HepG2 (cell line): Measurements from ENCODE around the gene CADPS2. TPM values are rescaled to one million over a fixed set of nuclear protein-coding genes. Genes with fewer than 3 reads are reported as not detected.
A peak's percentile ranks its signal among the peaks of the same experiment; 100 is the strongest.

Experiments used
- ATF5 ChIP-seq: sonication (generic); formaldehyde crosslinking; IDR thresholded peaks from 2 replicates; pipeline ENCODE4 v1.4.0; 2020; ENCODE audit warnings: mild to moderate bottlenecking, low read depth, missing genetic modification reagents
- BCL3 ChIP-seq: sonication (generic); formaldehyde crosslinking; IDR thresholded peaks from 2 replicates; pipeline ENCODE4 v1.5.1; 2020; ENCODE audit warnings: mild to moderate bottlenecking, missing genetic modification reagents, moderate library complexity
- E2F2 ChIP-seq: sonication (generic); formaldehyde crosslinking; IDR thresholded peaks from 2 replicates; pipeline ENCODE4 v1.4.0; 2020; ENCODE audit warnings: missing genetic modification reagents, borderline replicate concordance
- EP300 ChIP-seq, 3 experiments: sonication (generic) in 1 of 3; formaldehyde crosslinking in 1 of 3; IDR thresholded peaks; 2 replicates each; pipeline versions ENCODE4 v1.5.1 to v1.6.1; 2011 to 2020; ENCODE audit warnings: low read depth in 2 of 3, low read length in 2 of 3, borderline replicate concordance in 1 of 3, improper control_type of control experiment in 1 of 3, mild to moderate bottlenecking in 1 of 3, missing genetic modification reagents in 1 of 3, moderate library complexity in 1 of 3
- FOXP4 ChIP-seq: sonication (generic); formaldehyde crosslinking; IDR thresholded peaks from 2 replicates; pipeline ENCODE4 v1.4.0; 2020; ENCODE audit warnings: missing genetic modification reagents
- GATAD2A ChIP-seq: IDR thresholded peaks from 2 replicates; pipeline ENCODE4 v1.6.1; 2016
- HMG20A ChIP-seq: IDR thresholded peaks from 2 replicates; pipeline ENCODE4 v1.6.1; 2016; ENCODE audit warnings: borderline replicate concordance
- HNF4A ChIP-seq: sonication (generic); formaldehyde crosslinking; IDR thresholded peaks from 2 replicates; pipeline ENCODE4 v1.4.0; 2020; ENCODE audit warnings: missing genetic modification reagents
- ISL2 ChIP-seq: sonication (generic); formaldehyde crosslinking; IDR thresholded peaks from 2 replicates; pipeline ENCODE4 v1.5.0; 2020; ENCODE audit warnings: missing genetic modification reagents
- KLF15 ChIP-seq: sonication (generic); formaldehyde crosslinking; IDR thresholded peaks from 2 replicates; pipeline ENCODE4 v1.8.1; 2023; ENCODE audit warnings: borderline replicate concordance, mild to moderate bottlenecking, inconsistent platforms, missing genetic modification reagents, mixed read lengths
- NFAT5 ChIP-seq: sonication (generic); formaldehyde crosslinking; IDR thresholded peaks from 2 replicates; pipeline ENCODE4 v1.4.0; 2020; ENCODE audit warnings: missing genetic modification reagents
- SNAI1 ChIP-seq: sonication (generic); formaldehyde crosslinking; IDR thresholded peaks from 2 replicates; pipeline ENCODE4 v1.5.0; 2020; ENCODE audit warnings: mild to moderate bottlenecking, missing genetic modification reagents, borderline replicate concordance
- TCF7 ChIP-seq: sonication (generic); IDR thresholded peaks from 2 replicates; pipeline ENCODE4 v1.6.1; 2016; ENCODE audit warnings: antibody characterized with exemption, low read depth
- THAP11 ChIP-seq: IDR thresholded peaks from 2 replicates; pipeline ENCODE4 v1.6.1; 2016; ENCODE audit warnings: missing biosample characterization, missing genetic modification reagents
- ZBTB43 ChIP-seq: sonication (generic); formaldehyde crosslinking; conservative IDR thresholded peaks from 2 replicates; pipeline ENCODE4 v1.4.0; 2020; ENCODE audit warnings: missing genetic modification reagents
- ZBTB7B ChIP-seq: sonication (generic); formaldehyde crosslinking; IDR thresholded peaks from 2 replicates; pipeline ENCODE4 v1.4.0; 2020; ENCODE audit warnings: missing genetic modification reagents
- ZEB1 ChIP-seq: IDR thresholded peaks from 2 replicates; pipeline ENCODE4 v1.6.1; 2012; ENCODE audit warnings: mild to moderate bottlenecking, low read depth, inconsistent platforms; ENCODE audit not compliant: insufficient replicate concordance
- ZFP37 ChIP-seq: sonication (generic); formaldehyde crosslinking; IDR thresholded peaks from 2 replicates; pipeline ENCODE4 v1.4.0; 2020; ENCODE audit warnings: missing genetic modification reagents, borderline replicate concordance
- polyA plus RNA-seq, 8 experiments: library from polyadenylated mRNA; depleted of rRNA in 3 of 8; stranded (reverse) in 7 of 8; unstranded in 1 of 8; fragments of >200 nt; fragmentation: Illumina TruSeq in 4 of 8; extraction: Trizol in 4 of 8; gene quantifications; 2 replicates each; pipeline versions ENCODE4 v1.2.1 to v1.2.3, GENCODE V29; 2011 to 2016; ENCODE audit warnings: low read depth in 4 of 8, missing spikeins in 1 of 8, mixed read lengths in 1 of 8; ENCODE audit not compliant: insufficient read depth in 1 of 8
- total RNA-seq, 5 experiments: library from RNA; depleted of rRNA; stranded (reverse); fragments of >200 nt; fragmentation: Illumina TruSeq; extraction: Trizol; gene quantifications; 2 replicates each; pipeline ENCODE4 v1.2.3, GENCODE V29; 2016; ENCODE audit warnings: low read depth in 1 of 5

The CADPS2 gene
- total and polyA plus RNA-seq, 2 of the 13 experiments (the other 11 are each of a cell fraction or from before 2014, with no cell fraction given), result 17.6 to 43.8 TPM

- TF ChIP-seq SNAI1, result no peak
- TF ChIP-seq GATAD2A (CRISPR knock-in tag), result peak; percentile 65
- peak; percentile 41 for TF ChIP-seq ZEB1
- peak; percentile 54; the same call in 1 of the 2 replicates for TF ChIP-seq FOXP4 (CRISPR knock-in tag)
- TF ChIP-seq E2F2 (CRISPR knock-in tag), result no peak
- TF ChIP-seq ATF5 (CRISPR knock-in tag), result no peak
- peak; percentile 16; the same call in 1 of the 2 replicates for TF ChIP-seq HMG20A
- TF ChIP-seq BCL3 (CRISPR knock-in tag), result no peak
- TF ChIP-seq HNF4A (CRISPR knock-in tag), result peak; percentile 80
- TF ChIP-seq ZBTB7B (CRISPR knock-in tag), result 0 out of 2 replicates have a peak, but pooled peaks have one; percentile 30
- peak in 1 of 2 experiments; percentile 62; a peak in 1 of 4 replicates for TF ChIP-seq EP300 (IDR thresholded peaks at IDR 0.05; ENCODE audit: low read depth in 2 of 2, low read length in 2 of 2)
- peak; percentile 59 for TF ChIP-seq EP300 (CRISPR knock-in tag; IDR thresholded peaks at IDR 0.05; ENCODE audit: borderline replicate concordance)
- 0 out of 2 replicates have a peak, but pooled peaks have one; percentile 35 for TF ChIP-seq ZBTB43 (CRISPR knock-in tag)
- TF ChIP-seq TCF7, result peak; percentile 53; the same call in 1 of the 2 replicates
- TF ChIP-seq KLF15 (CRISPR knock-in tag), result no peak
- no peak for TF ChIP-seq NFAT5 (CRISPR knock-in tag)
- 0 out of 2 replicates have a peak, but pooled peaks have one; percentile 25 for TF ChIP-seq THAP11
- TF ChIP-seq ISL2 (CRISPR knock-in tag), result peak; percentile 71
- no peak for TF ChIP-seq ZFP37 (CRISPR knock-in tag)
Observed at GRCh38 chr7:122756860-122757259, 129.4 kb downstream of the CADPS2 start (continued).
